ENCODE data around the gene MYBL2.

- TF ChIP-seq, protein P1, sequence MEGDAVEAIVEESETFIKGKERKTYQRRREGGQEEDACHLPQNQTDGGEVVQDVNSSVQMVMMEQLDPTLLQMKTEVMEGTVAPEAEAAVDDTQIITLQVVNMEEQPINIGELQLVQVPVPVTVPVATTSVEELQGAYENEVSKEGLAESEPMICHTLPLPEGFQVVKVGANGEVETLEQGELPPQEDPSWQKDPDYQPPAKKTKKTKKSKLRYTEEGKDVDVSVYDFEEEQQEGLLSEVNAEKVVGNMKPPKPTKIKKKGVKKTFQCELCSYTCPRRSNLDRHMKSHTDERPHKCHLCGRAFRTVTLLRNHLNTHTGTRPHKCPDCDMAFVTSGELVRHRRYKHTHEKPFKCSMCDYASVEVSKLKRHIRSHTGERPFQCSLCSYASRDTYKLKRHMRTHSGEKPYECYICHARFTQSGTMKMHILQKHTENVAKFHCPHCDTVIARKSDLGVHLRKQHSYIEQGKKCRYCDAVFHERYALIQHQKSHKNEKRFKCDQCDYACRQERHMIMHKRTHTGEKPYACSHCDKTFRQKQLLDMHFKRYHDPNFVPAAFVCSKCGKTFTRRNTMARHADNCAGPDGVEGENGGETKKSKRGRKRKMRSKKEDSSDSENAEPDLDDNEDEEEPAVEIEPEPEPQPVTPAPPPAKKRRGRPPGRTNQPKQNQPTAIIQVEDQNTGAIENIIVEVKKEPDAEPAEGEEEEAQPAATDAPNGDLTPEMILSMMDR (IDR thresholded peaks at IDR 0.05) = no peak
- TF ChIP-seq POLR2AphosphoS5 (IDR thresholded peaks at IDR 0.05) = no peak
Measured at GRCh38 chr20:43689165-43689564, 22.3 kb downstream of the MYBL2 start.

Data from gastroesophageal sphincter (tissue), 3 donors.